ENCODE data around the gene SLC6A7.

Gene SLC6A7

DNA sequence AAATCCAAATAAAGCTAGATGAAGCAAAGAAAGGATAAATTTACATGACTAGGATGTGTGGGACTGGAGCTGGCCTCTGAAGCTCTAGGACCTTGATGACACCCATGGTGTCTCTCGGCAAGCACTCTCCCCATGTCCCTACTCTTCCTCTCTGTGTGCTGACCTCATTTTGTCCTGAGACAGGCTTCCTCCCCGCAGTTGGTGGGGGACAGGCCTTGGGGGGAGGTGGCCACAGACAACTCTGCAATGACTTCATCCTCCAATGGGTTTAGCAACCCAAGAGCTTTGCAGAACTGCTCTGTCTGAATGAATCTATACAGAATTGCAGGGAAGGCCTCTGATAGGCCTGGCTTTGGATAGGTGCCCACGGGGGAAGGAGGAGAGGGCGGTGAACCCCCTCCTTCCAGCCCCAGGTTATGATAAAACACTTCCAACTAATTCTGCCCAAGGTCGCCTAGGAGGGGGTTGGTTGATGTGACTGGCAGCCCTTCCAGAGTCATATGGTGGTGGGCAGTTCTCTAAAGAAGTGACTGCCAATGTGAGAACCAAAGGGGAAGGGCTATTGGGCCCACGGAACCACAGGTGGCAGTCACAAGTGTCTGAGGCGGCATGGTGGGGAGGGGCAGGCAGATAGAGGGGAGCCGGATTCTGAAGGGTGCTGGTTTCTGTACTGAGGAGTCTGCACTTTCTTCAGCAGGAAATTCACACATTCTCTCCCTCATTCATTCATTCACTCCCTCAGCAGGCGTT, 6.0 kb downstream of the SLC6A7 start:
- no peak for DNase-seq (ENCODE audit: low spot score)

DNA sequence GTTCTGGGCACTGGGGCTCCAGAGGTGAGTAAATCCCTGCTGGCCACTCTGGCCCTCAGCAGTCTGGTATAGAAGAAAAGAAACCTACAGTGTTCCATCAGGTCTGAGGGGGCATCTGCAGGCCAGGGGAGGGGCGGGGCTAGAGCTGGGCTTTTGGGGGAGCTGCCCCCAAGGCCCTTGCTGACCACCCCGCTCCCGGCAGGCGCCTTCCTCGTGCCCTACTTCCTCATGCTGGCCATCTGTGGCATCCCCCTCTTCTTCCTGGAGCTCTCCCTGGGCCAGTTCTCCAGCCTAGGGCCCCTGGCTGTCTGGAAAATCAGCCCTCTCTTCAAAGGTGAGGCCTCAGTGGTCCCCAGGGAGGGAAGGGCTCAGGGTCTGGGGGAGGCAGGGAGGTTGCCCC, 6.7 kb downstream of the SLC6A7 start:
- DNase-seq (ENCODE audit: low spot score) = no peak

DNA sequence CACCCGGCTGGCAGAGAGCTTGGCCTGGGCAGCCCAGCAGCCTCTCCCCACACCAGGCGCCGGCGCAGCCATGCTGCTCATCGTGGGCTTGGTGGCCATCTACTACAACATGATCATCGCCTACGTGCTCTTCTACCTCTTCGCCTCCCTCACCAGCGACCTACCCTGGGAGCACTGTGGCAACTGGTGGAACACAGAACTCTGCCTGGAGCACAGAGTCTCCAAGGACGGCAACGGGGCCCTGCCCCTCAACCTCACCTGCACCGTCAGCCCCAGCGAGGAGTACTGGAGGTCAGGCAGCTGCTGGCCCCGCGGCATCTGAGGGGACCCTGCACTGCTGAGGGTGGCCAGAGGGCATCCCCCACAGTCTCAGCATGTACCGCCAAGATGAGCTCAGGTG, 7.1 kb downstream of the SLC6A7 start:
- no peak for DNase-seq (ENCODE audit: low spot score)

DNA sequence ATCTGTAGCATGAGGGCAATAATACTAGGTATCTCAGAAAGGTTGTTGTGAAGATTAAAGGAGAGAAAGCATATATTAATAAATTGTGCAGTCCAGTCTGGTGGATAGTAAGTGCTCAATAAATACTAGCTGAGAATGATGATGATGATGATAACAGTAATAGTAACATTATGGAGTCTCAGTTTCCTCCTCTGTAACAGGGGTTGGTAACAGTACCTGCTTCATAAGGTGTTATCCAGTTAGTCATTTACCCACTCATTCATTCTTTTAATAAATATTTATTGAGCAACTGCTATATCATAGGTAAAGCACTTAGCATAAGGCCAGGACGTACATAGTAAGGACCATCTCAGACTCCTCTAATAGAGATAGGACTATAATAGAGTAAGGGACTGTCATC, 7.6 kb downstream of the SLC6A7 start:
- no peak for DNase-seq (ENCODE audit: low spot score)

DNA sequence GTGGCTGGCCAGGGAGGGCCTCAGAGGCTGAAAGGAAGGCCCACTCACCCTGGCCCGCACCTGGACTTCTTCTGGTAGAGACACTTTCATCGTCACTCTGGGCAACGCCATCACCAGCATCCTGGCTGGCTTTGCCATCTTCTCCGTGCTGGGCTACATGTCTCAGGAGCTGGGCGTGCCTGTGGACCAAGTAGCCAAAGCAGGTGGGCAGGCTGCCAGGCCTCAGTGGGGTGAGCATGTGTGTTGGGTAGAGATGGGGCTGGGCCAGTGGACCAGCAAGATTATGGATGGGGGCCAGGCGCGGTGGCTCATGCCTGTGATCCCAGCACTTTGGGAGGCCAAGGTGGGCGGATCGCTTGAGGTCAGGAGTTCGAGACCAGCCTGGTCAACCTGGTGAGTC, 12.6 kb downstream of the SLC6A7 start:
- no peak for DNase-seq (ENCODE audit: low spot score)

DNA sequence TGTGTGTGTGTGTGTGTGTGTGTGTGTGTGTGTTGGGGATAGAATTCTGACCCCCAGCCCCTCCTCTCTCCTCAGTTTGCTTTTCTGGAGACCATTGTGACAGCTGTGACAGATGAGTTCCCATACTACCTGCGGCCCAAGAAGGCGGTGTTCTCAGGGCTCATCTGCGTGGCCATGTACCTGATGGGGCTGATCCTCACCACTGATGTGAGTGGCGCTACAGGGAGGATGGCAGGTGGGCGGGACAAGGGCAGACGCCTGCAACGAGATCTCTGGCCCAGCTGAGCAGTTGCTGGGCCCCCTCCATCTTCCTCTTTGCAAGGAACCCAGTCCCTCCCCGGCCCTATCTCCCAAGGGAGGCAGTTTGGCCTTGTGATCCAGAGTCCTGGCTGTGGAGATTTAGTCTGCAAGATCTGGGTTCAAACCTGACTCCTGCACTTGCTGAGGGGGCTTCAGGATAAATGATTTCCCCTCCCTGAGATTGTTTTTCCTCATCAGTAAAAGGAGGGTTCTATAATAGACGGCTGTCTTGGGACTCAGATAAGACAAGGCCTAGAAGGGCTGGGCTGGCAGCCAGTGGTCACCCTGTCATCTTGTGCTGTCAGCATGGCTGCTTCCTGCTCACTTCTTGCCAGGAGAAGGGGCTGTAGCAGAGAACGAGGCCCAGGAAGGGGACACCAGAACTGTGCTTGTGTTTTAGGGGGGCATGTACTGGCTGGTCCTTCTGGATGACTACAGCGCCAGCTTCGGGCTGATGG, 14.1 kb downstream of the SLC6A7 start:
- DNase-seq (ENCODE audit: low spot score) = no peak

DNA sequence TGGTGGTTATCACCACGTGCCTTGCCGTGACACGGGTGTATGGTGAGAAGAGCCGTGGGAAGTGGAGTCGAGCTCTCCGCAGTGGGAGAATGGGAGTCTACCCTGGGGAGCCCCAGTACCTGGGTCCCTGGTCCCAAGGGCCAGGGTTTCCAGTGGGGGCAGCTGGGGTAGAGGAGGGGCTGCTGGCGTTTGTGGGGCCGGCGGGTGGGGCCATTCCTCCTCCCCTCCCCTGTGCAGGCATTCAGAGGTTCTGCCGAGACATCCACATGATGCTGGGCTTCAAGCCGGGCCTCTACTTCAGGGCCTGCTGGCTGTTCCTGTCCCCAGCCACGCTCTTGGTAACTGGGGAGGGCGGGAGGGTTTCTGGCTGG, 14.7 kb downstream of the SLC6A7 start:
- no peak for DNase-seq (ENCODE audit: low spot score)

DNA sequence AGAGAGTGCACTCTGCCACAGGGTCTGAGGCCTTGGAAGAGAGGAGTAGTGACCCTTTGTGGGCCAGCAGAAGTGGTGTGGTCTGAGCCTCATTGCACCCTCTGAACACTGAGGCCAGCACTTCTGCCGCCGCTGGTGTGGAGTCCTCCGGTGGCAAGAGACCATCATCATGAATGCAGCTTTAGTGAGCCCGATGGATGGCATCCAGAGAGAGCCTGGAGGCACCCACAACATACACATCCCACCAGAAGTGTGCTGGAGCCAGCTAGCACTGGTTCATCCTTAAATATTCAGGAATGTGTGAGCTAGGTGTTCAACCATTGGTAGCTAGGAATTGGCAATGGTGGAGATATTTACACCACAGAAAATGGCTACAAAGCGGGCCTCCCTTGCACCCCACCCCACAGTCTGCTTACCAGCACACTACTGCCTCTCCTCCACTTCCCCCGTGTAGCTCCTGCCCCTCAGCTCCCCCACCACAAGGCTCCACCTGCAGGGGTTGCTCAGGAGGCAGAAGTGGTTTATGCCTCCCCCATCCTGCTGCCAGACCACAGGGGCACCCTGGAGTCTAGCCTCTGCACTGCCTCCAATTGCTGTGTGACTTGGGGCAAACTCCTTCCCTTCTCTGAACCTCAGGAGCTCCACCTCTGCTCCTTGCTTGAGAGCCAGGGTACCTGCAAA, 16.4 kb downstream of the SLC6A7 start:
- DNase-seq (ENCODE audit: low spot score) = no peak

DNA sequence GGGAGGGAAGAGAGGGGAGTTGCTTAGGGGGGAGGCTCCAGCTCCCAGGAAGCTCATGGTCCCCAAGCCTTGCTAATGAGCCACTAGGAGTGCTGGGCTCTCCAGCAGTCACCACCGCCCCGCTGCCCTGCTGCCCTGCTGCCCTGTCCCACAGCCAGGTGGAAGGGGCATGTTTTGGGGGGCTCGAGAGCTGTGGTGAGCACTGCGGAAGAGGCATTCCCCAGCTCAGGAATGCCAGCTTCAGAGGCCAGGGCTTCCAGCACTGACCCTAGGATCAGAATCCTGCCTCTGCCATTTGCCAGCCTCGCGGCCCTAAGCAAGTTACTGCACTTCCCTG, 16.9 kb downstream of the SLC6A7 start:
- DNase-seq (ENCODE audit: low spot score) = no peak

DNA sequence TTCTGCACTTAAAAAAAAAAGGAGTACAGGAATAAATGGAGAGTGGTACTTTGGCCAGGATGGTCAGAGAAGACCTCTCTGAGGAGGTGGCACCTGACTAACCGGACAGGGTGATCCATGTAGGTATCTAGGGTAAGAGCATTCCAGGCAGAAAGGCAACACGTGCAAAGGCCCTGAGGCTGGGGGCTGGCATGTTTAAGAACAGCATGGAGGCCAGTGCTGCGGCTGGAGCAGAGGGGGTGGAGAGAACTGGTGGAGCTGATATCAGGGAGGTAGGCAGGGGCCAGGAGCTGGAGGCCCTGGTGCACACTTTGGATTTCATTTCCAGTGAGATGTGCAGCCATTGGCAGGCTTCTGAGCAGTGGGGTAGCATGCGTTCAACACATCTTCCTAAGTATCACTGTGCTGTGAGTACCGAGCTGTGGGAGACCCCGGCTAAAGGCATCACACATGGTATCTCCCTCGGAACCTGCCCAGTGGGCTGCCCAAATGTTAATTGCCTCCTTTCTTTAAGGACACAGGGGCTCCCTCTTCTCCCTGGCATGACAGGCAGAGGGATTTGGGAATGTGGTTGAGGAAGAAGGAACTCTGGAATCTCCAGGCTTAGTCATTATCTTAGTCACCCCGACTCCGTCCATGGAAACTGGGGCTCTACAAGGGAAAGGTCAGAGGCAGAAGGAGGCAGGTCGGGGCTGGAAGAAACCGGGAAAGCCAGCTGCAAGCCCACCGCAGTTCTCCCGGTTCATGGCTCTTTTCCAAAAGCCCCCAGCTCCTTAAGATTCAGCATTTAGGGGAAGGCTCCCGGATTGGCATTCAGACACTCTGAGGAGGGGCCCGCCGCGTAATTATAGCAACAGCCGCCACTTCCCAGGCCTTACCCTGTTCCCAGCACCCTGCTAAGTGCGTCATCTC, 18.6 kb downstream of the SLC6A7 start:
- no peak for DNase-seq (ENCODE audit: low spot score)

DNA sequence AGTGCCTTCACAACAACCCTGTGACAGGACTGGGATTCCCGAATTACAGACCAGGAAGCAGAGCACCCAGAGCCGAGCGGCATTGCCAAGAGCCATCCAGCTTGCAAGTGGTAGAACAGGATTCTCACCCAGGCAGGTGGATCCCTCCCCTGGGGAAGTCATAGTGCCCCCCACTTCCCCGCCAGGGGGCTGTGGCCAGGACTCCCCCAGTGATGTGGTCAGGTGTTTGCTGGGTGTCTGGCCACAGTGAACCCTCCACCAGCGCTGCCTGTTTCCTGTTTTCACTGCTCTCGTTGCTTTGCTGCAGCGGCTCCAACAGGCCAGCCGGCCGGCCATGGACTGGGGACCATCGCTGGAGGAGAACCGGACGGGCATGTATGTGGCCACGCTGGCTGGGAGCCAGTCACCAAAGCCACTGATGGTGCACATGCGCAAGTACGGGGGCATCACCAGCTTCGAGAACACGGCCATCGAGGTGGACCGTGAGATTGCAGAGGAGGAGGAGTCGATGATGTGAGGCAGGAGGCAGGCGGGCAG, 19.3 kb downstream of the SLC6A7 start:
- no peak for DNase-seq (ENCODE audit: low spot score)

DNA sequence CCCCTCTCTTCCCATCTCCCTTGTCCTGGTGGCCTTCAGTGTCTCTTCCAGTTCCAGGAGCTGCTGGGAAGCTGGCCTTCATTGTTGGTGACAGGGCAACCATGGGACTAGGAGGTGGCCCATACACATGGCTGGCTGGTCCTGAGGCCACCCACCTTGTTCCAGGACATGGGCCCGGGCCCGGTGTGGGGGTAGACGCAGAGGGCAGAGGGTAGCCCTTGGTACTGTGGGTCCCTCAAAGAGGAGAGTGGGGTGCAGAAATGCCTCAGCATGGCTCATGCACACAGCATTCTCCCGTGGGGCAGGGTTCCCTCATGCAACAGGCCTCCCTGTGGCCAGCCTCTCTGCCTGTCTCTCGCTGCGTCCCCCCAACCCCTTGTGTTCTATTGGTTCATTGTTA, 20.8 kb downstream of the SLC6A7 start:
- no peak for DNase-seq (ENCODE audit: low spot score)

DNA sequence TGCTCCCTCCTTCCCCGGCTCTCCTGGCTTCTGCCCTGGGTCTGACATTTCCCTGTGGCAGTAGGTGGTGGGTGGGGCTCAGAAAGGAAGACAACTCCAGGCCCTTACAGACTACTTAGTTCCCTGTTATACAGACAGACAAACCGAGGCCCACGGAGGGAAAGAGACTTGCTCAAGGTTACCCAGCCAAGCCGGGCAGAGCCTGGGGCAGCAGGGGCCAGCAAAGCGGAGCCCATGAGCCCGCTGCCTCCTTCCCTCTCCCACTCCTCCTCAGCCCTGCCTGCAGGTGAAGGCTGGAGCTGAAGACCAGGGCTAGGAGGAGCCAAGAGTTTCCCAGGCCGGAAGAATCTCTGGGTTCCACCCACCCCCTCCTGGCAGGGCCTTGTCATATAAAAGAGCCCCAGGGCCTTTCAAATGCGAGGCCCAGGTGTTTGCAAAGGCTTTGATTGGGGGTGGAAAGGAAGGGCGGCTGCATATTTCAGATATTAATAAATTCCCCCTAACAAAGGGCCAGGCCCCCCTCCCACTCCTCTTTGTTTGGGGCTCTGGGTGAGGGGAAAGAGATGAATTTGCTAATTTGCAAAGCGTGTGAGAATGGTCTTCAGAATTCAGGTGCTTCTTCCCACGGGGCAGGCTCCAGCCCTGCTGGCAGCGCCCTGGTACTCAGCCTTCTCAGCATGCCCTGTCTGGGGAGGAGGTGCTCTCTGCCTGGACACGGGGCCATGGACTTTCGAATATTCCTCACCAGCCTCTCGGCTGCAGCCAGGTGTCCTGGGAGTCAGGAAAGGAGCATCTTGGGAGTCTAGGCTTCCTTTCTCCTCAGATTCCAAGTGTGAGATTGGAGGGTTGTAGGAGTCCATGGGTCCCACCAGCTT, 21.5 kb downstream of the SLC6A7 start:
- no peak for DNase-seq (ENCODE audit: low spot score)

DNA sequence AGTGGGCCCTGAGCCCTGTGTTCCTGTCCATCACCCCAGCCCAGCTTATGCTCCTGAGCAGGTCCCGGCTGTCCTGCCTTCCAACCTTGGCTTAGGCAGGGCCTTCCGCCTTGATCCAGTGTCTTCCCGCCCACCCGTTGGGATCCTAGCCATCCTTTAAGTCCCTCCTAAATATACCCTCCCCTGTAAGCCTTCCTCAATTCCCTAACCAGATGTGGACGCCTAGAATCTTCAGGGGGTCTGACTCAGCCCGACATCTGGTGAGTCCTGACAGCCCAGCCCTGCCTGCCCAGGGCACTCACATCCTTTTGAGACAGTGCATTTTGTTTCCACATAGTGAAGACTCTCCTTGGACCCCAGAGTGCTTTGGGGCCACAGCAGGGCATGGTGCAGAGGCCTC, 23.7 kb downstream of the SLC6A7 start:
- DNase-seq (ENCODE audit: low spot score) = no peak

DNA sequence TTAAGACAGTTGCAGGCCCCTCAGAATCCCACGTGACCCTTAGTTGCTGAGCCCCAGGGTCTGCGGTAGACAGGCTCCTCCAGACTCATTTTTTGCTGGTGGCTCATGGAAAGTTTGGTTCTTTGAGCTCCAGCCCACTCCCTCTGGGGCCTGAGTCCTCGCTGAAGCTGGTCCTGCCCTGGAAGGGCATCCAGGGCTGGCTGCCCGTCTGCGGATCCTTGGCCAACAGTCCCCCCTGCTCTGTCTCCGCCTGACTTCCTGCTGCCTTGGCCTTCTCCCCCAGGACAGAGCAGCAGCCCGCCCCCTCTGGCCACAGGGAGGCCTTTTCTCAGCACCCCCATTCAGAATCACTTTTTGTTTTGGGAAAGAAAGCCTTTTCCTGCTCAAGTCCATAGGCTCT, 24.4 kb downstream of the SLC6A7 start:
- DNase-seq (ENCODE audit: low spot score) = no peak

DNA sequence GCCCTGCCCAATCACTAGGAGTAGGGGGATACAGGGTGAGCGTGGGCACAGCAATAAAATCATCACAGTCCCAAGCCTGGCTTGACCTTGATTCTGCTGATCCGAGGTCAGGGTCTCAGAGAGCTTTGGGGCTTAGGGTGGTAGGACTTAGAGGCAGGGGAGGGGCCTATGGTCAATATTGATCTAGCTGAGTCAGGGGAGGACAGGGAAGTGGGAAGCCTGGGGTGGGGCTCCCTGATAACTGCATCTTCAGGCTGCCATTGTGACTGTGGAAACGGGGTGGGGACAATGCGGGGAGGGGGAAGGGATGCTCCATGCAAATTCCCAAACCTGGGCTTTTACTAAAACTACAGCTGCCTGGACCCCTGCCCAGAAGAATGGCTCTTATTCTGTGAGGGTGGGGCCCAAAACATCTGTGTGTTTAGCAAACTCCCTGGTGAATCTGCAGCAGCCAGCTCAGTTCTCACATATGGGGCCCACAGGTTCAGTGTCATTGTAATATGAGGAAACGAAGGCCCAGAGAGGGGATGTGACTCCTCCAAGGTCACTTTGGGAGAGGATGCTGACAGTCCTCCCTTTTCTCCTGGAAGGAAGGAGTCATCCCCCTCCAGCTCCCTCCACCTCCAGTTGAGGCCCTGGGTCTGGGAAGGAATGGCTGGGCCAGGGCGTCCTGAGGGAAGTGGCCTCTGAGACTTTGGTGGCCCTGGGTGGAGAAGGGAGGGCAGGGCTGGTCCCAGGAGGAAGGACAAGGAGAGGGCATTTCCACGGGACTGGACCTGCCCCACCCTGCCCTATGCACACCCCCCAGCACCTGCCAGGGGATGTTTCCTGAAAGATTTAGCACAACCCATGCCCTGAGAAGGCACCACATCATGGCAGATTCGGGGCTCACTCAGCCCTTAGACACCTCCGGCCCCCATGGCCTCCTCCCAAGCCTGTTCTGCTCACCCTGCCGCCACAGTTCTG, 26.4 kb downstream of the SLC6A7 start:
- DNase-seq (ENCODE audit: low spot score) = no peak

DNA sequence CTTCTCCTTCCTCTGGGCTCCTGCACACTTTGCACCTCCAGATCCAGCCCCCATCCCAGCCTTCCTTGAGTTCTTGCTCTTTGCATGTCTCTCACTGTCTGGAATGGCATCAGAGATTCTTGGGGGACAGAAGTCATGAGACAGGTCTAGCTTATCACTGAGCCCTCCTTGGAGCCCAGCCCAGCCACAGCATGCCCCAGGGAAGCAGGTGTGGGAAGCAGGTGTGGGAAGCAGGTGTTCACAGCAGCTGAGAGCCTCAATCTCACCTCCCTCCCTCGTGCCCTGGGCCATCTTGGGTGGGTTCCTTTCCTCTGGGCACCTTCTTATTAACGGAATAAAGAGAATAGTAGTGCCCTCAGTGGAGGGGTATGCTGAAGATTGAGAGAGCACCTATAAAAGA, 27.2 kb downstream of the SLC6A7 start:
- no peak for DNase-seq (ENCODE audit: low spot score)

DNA sequence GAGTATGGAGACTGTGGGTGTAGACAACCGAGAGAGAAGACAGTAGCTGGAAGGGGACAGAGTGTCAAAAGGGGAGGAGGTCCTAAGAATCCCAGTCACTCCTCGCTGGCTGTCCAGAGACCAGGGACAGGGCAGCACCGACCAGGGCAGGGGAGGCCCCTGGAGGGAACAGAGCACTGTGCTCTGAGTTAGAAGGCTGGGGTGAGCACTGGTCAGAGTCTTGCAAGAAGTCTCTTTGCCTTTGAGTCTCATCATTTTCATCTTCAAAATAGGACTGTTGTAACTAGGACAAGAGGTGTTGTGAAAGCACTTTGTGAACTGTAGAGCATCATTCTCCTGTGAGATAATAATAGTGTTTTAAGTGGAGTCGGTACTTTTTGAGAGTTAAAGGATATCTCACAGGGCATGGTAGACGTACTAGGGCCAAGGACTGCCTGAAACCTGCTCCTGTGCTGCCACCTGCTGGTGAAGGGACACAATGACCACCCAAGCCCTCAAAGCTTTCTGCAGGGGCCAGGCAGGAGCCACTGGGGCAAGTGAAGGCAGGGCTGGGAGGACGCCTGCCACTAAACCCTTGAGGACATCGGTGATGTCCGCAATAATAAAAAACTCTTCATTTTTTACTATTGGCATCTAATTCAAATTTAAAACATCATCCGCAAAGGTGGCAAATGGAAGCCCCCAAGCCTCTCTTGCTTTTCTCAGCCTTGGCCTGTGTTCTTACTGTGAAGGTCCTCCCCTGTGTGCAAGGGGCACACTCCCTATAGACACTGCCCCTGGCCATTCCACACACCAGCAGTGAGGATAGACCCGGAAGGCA, 28.2 kb downstream of the SLC6A7 start:
- DNase-seq (ENCODE audit: low spot score) = peak; percentile 52

DNA sequence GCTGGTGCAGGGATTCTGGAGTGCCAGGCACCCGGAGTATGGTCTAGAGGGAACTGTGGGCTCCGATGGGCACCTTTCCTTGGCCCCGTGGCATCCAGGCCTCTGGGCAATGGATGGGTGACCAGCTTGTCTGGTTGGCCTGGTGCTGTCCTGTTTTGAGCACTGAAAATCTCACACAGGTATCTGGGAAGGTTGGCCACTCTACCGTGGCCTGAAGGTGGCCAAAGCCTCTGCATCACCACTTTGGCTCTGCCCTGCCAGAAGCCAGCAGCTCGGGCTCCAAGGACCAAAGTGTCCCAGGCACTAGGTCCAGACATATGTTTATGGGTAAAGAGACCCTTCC, 28.8 kb downstream of the SLC6A7 start:
- no peak for DNase-seq (ENCODE audit: low spot score)
